HCT116 (cell line): Measurements from ENCODE around the gene ARHGAP8. TPM values are rescaled to one million over a fixed set of nuclear protein-coding genes. Genes with fewer than 3 reads are reported as not detected.

Experiments used
- ATAC-seq: fragments of 200-7000 bp; cut with Tn5 transposase; 2 replicates; pipeline ENCODE4 v1.9.1; 2020; ENCODE audit warnings: mild to moderate bottlenecking, moderate library complexity
- BruUV-seq: library from RNA; stranded (reverse); fragments of 400-500 nt; replicated peaks from 2 replicates; lab custom pipeline; 2021; lab: Mats Ljungman, UMichigan
- CTCF ChIA-PET: fragments of 300-600 bp; sonication (Branson Sonifier 250); formaldehyde crosslinking; loops from one replicate; lab custom pipeline; 2021; ENCODE audit warnings: antibody characterized with exemption; lab: Charles Lee
- POLR2A ChIA-PET: fragments of 300-600, 350-600 bp; sonication (Branson Sonifier 250); formaldehyde crosslinking; loops from one replicate; lab custom pipeline; 2021; ENCODE audit warnings: antibody characterized with exemption; lab: Charles Lee
- RAD21 ChIA-PET, 2 experiments: fragments of 300-600 bp; sonication (Branson Sonifier 250); formaldehyde crosslinking; loops; one replicate each; lab custom pipeline; 2023; ENCODE audit warnings: low total read pairs in 2 of 2; ENCODE audit not compliant: uncharacterized antibody in 2 of 2, unreplicated experiment in 2 of 2, low non-redundant PET in 1 of 2; lab: Charles Lee
- DNase-seq: peaks from one replicate; pipeline ENCODE4 v3.0.0-alpha.2; 2010; ENCODE audit warnings: low read depth, low spot score
- H2AFZ ChIP-seq: fragments of 200-600 bp; shearing (Covaris generic), sonication (generic); 2 replicates; pipeline ENCODE4 v1.6.1; 2017; ENCODE audit warnings: low read depth, mixed run types, mixed read lengths, antibody characterized with exemption, low read length; ENCODE audit not compliant: poor library complexity, severe bottlenecking
- H3K27ac ChIP-seq: 2 replicates; pipeline ENCODE4 v1.5.1; 2012; ENCODE audit warnings: low read depth, low read length
- H3K27me3 ChIP-seq: fragments of 200-600 bp; sonication (generic); 2 replicates; pipeline ENCODE4 v1.6.1; 2016; ENCODE audit warnings: mixed run types, low read length, mixed read lengths; ENCODE audit not compliant: insufficient read depth
- H3K36me3 ChIP-seq, 2 experiments: fragments of 200-500 bp in 1 of 2; fragments of 200-600 bp in 1 of 2; sonication (Bioruptor generic) in 1 of 2; sonication (generic) in 1 of 2; 2 replicates each; pipeline versions ENCODE4 v1.5.1 to v1.6.1; 2014 to 2016; ENCODE audit warnings: low read length in 2 of 2, inconsistent platforms in 1 of 2, mixed read lengths in 1 of 2, mixed run types in 1 of 2; ENCODE audit not compliant: insufficient read depth in 2 of 2, control insufficient read depth in 1 of 2
- H3K4me1 ChIP-seq, 2 experiments: fragments of 200-600 bp in 1 of 2; sonication (generic) in 1 of 2; 2 replicates each; pipeline versions ENCODE4 v1.5.1 to v1.6.1; 2012 to 2017; ENCODE audit warnings: low read length in 2 of 2, inconsistent platforms in 1 of 2, mild to moderate bottlenecking in 1 of 2, mixed read lengths in 1 of 2, mixed run types in 1 of 2, moderate library complexity in 1 of 2; ENCODE audit not compliant: insufficient read depth in 2 of 2, control insufficient read depth in 1 of 2
- H3K4me2 ChIP-seq: fragments of 200-600 bp; sonication (generic); 2 replicates; pipeline ENCODE4 v1.6.1; 2017; ENCODE audit warnings: mixed run types, low read length, mixed read lengths
- H3K4me3 ChIP-seq, 2 experiments: fragments of 200-600 bp in 1 of 2; sonication (generic) in 1 of 2; replicated peaks in 1 of 2; 2 replicates each; pipeline ENCODE4 v1.5.1; 2011 to 2016; ENCODE audit warnings: low read length in 2 of 2, control low read depth in 1 of 2, low read depth in 1 of 2, mild to moderate bottlenecking in 1 of 2, mixed read lengths in 1 of 2, mixed run types in 1 of 2
- H3K79me2 ChIP-seq: fragments of 200-600 bp; sonication (generic); 2 replicates; pipeline ENCODE4 v1.6.1; 2017; ENCODE audit warnings: mild to moderate bottlenecking, mixed run types, low read length, moderate library complexity, mixed read lengths; ENCODE audit not compliant: insufficient read depth
- H3K9ac ChIP-seq: fragments of 200-600 bp; sonication (generic); 2 replicates; pipeline ENCODE4 v1.6.1; 2016; ENCODE audit warnings: low read length, mixed read lengths
- H3K9me2 ChIP-seq: fragments of 200-600 bp; sonication (generic), shearing (Covaris generic); 2 replicates; pipeline ENCODE4 v1.6.1; 2017; ENCODE audit warnings: mixed run types, mild to moderate bottlenecking, moderate library complexity; ENCODE audit not compliant: insufficient read depth
- H3K9me3 ChIP-seq, 2 experiments: fragments of 200-500 bp in 1 of 2; fragments of 200-600 bp in 1 of 2; sonication (Bioruptor generic) in 1 of 2; sonication (generic) in 1 of 2; 2 replicates each; pipeline ENCODE4 v1.6.1; 2014 to 2017; ENCODE audit warnings: low read length in 2 of 2, mixed read lengths in 2 of 2, inconsistent platforms in 1 of 2, low read depth in 1 of 2, mild to moderate bottlenecking in 1 of 2, mixed run types in 1 of 2, moderate library complexity in 1 of 2; ENCODE audit not compliant: control insufficient read depth in 1 of 2, insufficient read depth in 1 of 2
- H4K20me1 ChIP-seq: fragments of 200-600 bp; sonication (generic), shearing (Covaris generic); 2 replicates; pipeline ENCODE4 v1.6.1; 2017; ENCODE audit warnings: mixed run types, mild to moderate bottlenecking, moderate library complexity; ENCODE audit not compliant: insufficient read depth
- CBX3 ChIP-seq: IDR thresholded peaks from 2 replicates; pipeline ENCODE4 v1.6.1; 2012; ENCODE audit warnings: low read depth
- CEBPB ChIP-seq: IDR thresholded peaks from 2 replicates; pipeline ENCODE4 v1.6.1; 2012; ENCODE audit warnings: low read depth
- EGR1 ChIP-seq: IDR thresholded peaks from 2 replicates; pipeline ENCODE4 v1.6.1; 2012; ENCODE audit warnings: low read depth
- ELF1 ChIP-seq: IDR thresholded peaks from 2 replicates; pipeline ENCODE4 v1.6.1; 2012; ENCODE audit warnings: low read depth, borderline replicate concordance
- EZH2 ChIP-seq: fragments of 200-600 bp; sonication (generic); IDR thresholded peaks from 2 replicates; pipeline ENCODE4 v1.6.1; 2017; ENCODE audit warnings: antibody characterized with exemption, mixed run types
- EZH2phosphoT487 ChIP-seq: fragments of 200-600 bp; IDR thresholded peaks from 2 replicates; pipeline ENCODE4 v1.6.1; 2018; ENCODE audit warnings: antibody characterized with exemption, borderline replicate concordance
- FOSL1 ChIP-seq: IDR thresholded peaks from 2 replicates; pipeline ENCODE4 v1.6.1; 2012; ENCODE audit warnings: low read depth
- JUND ChIP-seq: IDR thresholded peaks from 2 replicates; pipeline ENCODE4 v1.6.1; 2012
- POLR2A ChIP-seq: IDR thresholded peaks from 2 replicates; pipeline ENCODE4 v1.7.0; 2011; ENCODE audit warnings: borderline replicate concordance; ENCODE audit not compliant: insufficient read depth, insufficient read length; ENCODE audit errors: extremely low read depth
- SP1 ChIP-seq: IDR thresholded peaks from 2 replicates; pipeline ENCODE4 v1.6.1; 2012; ENCODE audit warnings: low read depth
- SRF ChIP-seq: IDR thresholded peaks from 2 replicates; pipeline ENCODE4 v1.6.1; 2012; ENCODE audit warnings: low read depth
- TCF7L2 ChIP-seq: IDR thresholded peaks from 2 replicates; pipeline ENCODE4 v1.7.0; 2011; ENCODE audit warnings: borderline replicate concordance, inconsistent platforms; ENCODE audit not compliant: insufficient read depth, insufficient read length; ENCODE audit errors: extremely low read depth
- YY1 ChIP-seq: IDR thresholded peaks from 2 replicates; pipeline ENCODE4 v1.6.1; 2011; ENCODE audit warnings: low read length, low read depth, moderate library complexity, mild to moderate bottlenecking; ENCODE audit not compliant: insufficient replicate concordance; ENCODE audit errors: extremely low read depth
- ZFX ChIP-seq: fragments of 450-650 bp; IDR thresholded peaks from 2 replicates; pipeline ENCODE4 v1.6.1; 2017
- ZNF274 ChIP-seq: fragments of 200-500 bp; sonication (Bioruptor generic); IDR thresholded peaks from 2 replicates; pipeline ENCODE4 v1.6.1; 2014; ENCODE audit warnings: mild to moderate bottlenecking, low read depth, low read length, inconsistent platforms
- intact Hi-C: fragments of 100-400 bp; cut with micrococcal nuclease; formaldehyde crosslinking; loops from 2 replicates; pipeline ENCODE4 v1.10.0; 2022
- total RNA-seq: library from RNA; stranded (reverse); gene quantifications from one replicate; pipeline ENCODE4 v1.2.1, GENCODE V29; 2021; ENCODE audit not compliant: unreplicated experiment
- TF ChIP-seq, protein P1 (sequence below): IDR thresholded peaks from 2 replicates; pipeline ENCODE4 v1.6.1; 2012
- TF ChIP-seq, protein P2 (sequence below), 3 experiments: fragments of 200-600 bp in 1 of 3; sonication (generic) in 1 of 3; IDR thresholded peaks in 2 of 3; conservative IDR thresholded peaks in 1 of 3; 2 replicates each; pipeline ENCODE4 v1.5.1; 2012 to 2017; ENCODE audit warnings: low read depth in 2 of 3, low read length in 2 of 3, antibody characterized with exemption in 1 of 3, borderline replicate concordance in 1 of 3, control low read depth in 1 of 3, mild to moderate bottlenecking in 1 of 3, mixed read lengths in 1 of 3, mixed run types in 1 of 3, moderate library complexity in 1 of 3; ENCODE audit not compliant: insufficient read depth in 1 of 3
- TF ChIP-seq, protein P3 (sequence below): IDR thresholded peaks from 2 replicates; pipeline ENCODE4 v1.6.1; 2011; ENCODE audit warnings: mild to moderate bottlenecking, low read length, moderate library complexity; ENCODE audit not compliant: insufficient replicate concordance; ENCODE audit errors: extremely low read depth
- TF ChIP-seq, protein P4 (sequence below): IDR thresholded peaks from 2 replicates; pipeline ENCODE4 v1.6.1; 2012

Gene ARHGAP8
- total RNA-seq, 1 experiment from 2014 or later: 67.5 TPM

DNA sequence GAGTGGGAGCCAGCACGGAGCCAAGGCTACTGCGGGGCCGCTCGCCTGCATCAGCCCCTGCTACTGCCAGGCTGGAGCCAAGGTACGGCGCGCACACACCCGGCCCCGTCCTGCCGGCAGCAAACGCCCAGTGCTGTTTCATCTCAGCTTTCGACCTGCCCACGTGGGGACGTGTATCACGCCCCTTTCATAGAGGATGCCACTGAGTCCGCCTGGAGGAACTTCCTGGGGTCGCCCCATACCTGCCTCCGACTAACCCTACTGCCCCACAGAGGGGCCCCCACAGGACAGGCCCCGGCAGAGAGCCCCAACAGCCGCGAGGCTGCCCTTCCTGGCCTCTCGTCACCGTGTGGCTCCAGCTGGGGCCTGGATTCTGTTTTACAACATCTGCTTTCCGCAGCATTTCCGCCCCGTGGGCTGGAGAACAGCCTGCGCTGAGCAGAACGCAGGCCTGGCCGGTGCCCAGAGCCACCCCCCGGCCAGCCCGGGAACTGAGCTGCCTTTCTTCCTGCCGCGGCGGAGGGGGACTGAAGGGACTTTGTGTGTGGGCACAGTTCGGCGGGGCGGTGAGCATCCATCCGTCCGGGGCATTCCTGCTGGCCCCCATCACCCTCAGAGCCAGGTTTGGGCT, 22.9 kb upstream of the ARHGAP8 start:
- no peak for ATAC-seq
- Histone ChIP-seq H3K4me1 (no peaks in the 10 kb centered on the region), H3K9me3 (no peaks in the 10 kb centered on the region), H3K4me3 (no peak overlapping the region), H3K9ac (no peak overlapping the region), H3K79me2 (no peaks in the 10 kb centered on the region), H2AFZ (no peak overlapping the region), H3K36me3 (no peaks in the 10 kb centered on the region; a peak in 3 of 4 replicates), H4K20me1 (no peaks in the 10 kb centered on the region), H3K27ac (no peak overlapping the region), H3K27me3 (no peaks in the 10 kb centered on the region), H3K9me2 (no peaks in the 10 kb centered on the region), H3K4me2 (no peak overlapping the region)
- no peak for DNase-seq
- intact Hi-C loops: no loop called here
- BruUV-seq: no TSS peak
- CTCF ChIA-PET: no interaction called here
- no peak for TF ChIP-seq EGR1
- no peak for TF ChIP-seq SRF
- no peak for TF ChIP-seq FOSL1
- TF ChIP-seq JUND: no peak
- TF ChIP-seq POLR2A: no peak
- TF ChIP-seq ZFX: no peak
- no peak for TF ChIP-seq SP1
- TF ChIP-seq YY1: no peak
- TF ChIP-seq, protein P1, sequence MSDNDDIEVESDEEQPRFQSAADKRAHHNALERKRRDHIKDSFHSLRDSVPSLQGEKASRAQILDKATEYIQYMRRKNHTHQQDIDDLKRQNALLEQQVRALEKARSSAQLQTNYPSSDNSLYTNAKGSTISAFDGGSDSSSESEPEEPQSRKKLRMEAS: no peak
- TF ChIP-seq CEBPB: no peak
- TF ChIP-seq, protein P2, sequence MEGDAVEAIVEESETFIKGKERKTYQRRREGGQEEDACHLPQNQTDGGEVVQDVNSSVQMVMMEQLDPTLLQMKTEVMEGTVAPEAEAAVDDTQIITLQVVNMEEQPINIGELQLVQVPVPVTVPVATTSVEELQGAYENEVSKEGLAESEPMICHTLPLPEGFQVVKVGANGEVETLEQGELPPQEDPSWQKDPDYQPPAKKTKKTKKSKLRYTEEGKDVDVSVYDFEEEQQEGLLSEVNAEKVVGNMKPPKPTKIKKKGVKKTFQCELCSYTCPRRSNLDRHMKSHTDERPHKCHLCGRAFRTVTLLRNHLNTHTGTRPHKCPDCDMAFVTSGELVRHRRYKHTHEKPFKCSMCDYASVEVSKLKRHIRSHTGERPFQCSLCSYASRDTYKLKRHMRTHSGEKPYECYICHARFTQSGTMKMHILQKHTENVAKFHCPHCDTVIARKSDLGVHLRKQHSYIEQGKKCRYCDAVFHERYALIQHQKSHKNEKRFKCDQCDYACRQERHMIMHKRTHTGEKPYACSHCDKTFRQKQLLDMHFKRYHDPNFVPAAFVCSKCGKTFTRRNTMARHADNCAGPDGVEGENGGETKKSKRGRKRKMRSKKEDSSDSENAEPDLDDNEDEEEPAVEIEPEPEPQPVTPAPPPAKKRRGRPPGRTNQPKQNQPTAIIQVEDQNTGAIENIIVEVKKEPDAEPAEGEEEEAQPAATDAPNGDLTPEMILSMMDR (IDR thresholded peaks at IDR 0.05 in 2 of 3, conservative IDR thresholded peaks at IDR 0.05 in 1 of 3; ENCODE audit: borderline replicate concordance in 1 of 3, insufficient read depth in 1 of 3, low read depth in 2 of 3, low read length in 2 of 3): no peak
- TF ChIP-seq TCF7L2: no peak
- no peak for TF ChIP-seq EZH2
- TF ChIP-seq, protein P3, sequence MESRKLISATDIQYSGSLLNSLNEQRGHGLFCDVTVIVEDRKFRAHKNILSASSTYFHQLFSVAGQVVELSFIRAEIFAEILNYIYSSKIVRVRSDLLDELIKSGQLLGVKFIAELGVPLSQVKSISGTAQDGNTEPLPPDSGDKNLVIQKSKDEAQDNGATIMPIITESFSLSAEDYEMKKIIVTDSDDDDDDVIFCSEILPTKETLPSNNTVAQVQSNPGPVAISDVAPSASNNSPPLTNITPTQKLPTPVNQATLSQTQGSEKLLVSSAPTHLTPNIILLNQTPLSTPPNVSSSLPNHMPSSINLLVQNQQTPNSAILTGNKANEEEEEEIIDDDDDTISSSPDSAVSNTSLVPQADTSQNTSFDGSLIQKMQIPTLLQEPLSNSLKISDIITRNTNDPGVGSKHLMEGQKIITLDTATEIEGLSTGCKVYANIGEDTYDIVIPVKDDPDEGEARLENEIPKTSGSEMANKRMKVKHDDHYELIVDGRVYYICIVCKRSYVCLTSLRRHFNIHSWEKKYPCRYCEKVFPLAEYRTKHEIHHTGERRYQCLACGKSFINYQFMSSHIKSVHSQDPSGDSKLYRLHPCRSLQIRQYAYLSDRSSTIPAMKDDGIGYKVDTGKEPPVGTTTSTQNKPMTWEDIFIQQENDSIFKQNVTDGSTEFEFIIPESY: no peak
- TF ChIP-seq CBX3: no peak
- TF ChIP-seq ELF1: no peak
- no peak for TF ChIP-seq EZH2phosphoT487
- no peak for TF ChIP-seq ZNF274
- TF ChIP-seq, protein P4, sequence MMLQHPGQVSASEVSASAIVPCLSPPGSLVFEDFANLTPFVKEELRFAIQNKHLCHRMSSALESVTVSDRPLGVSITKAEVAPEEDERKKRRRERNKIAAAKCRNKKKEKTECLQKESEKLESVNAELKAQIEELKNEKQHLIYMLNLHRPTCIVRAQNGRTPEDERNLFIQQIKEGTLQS: no peak
- RAD21 ChIA-PET: no interaction called here
- POLR2A ChIA-PET: no interaction called here
